Measurements from ENCODE around the gene KIRREL2.

KIRREL2 gene

GRCh38 chr19:35853038-35853756 is 3.5 kb upstream of the KIRREL2 start:
- TF ChIP-seq CTCF (IDR thresholded peaks at IDR 0.05; ENCODE audit: low read depth, low read length), result no peak
- H3K4me3 ChIP-seq (ENCODE audit: low read depth, low read length), result no peak overlapping the region

DNA sequence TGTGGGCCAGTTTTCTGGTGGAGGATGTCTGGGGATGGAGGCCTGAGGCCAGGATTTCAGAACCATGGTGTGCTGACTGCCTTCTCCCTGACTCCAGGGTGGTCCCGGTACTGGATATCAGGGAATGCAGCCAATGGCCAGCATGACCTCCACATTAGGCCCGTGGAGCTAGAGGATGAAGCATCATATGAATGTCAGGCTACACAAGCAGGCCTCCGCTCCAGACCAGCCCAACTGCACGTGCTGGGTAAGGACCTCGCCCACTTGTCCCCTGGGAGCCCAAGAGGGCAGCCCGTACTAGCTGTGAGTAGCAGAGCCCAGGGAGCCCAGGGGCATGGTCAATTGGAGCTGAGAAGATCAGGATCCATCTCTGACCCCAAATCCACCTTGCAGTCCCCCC is 1.6 kb downstream of the KIRREL2 start:
- no peak for TF ChIP-seq CTCF (IDR thresholded peaks at IDR 0.05; ENCODE audit: low read depth, low read length)

GRCh38 chr19:35859414-35859813 is 2.7 kb downstream of the KIRREL2 start:
- no peak overlapping the region for H3K4me3 ChIP-seq (ENCODE audit: low read depth, low read length)
- TF ChIP-seq CTCF (IDR thresholded peaks at IDR 0.05; ENCODE audit: low read depth, low read length), result no peak

More for the DNA sequence above, 1.6 kb downstream of the KIRREL2 start:
- H3K4me3 ChIP-seq (ENCODE audit: low read depth, low read length), result no peak overlapping the region

DNA sequence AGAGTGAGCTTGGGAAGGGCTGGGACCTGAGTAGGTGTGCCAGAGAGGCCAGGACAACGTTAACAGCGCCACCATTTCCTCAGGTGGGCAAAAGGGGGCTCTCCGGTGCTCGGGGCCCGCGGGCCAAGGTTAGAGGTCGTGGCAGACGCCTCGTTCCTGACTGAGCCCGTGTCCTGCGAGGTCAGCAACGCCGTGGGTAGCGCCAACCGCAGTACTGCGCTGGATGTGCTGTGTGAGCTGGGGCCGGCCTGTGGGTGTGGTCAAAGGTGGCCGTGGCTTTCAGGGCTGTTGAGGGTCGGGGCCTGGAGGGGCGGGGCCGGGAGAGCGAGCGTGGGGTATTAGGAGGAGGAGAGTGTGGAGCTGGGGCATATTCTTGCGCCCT is 3.7 kb downstream of the KIRREL2 start:
- TF ChIP-seq CTCF (IDR thresholded peaks at IDR 0.05; ENCODE audit: low read depth, low read length), result no peak
- no peak overlapping the region for H3K4me3 ChIP-seq (ENCODE audit: low read depth, low read length)

GRCh38 chr19:35860818-35861639 is 4.3 kb downstream of the KIRREL2 start:
- no peak overlapping the region for H3K4me3 ChIP-seq (ENCODE audit: low read depth, low read length)
- no peak for TF ChIP-seq CTCF (IDR thresholded peaks at IDR 0.05; ENCODE audit: low read depth, low read length)

DNA sequence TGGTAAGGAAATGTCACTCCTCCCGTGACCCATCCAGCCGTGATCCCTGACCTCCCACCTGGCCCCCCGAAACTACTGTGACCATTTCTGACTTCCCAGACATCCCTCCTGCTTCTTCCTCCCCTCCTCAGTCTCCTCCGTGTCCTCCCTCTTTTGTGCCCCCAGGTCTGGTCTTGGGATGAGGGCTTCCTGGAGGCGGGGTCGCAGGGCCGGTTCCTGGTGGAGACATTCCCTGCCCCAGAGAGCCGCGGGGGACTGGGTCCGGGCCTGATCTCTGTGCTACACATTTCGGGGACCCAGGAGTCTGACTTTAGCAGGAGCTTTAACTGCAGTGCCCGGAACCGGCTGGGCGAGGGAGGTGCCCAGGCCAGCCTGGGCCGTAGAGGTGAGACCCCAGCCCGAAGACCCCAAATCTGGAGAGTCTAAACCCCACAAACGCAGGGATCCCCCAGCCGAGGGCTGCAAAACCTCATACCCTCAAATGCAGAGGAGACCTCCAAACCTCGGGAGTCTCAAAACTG is 5.0 kb downstream of the KIRREL2 start:
- no peak overlapping the region for H3K4me3 ChIP-seq (ENCODE audit: low read depth, low read length)
- no peak for TF ChIP-seq CTCF (IDR thresholded peaks at IDR 0.05; ENCODE audit: low read depth, low read length)

GRCh38 chr19:35862528-35862927 is 5.8 kb downstream of the KIRREL2 start:
- no peak for TF ChIP-seq CTCF (IDR thresholded peaks at IDR 0.05; ENCODE audit: low read depth, low read length)
- H3K4me3 ChIP-seq (ENCODE audit: low read depth, low read length), result no peak overlapping the region

All from WI38 (cell line).